Activated CD4-positive, alpha-beta T cell treated with anti-CD3 and anti-CD28 coated beads for 1 hour (primary cell): ENCODE results near the gene ZNF222.
A peak's percentile ranks its signal among the peaks of the same experiment; 100 is the strongest.

Source experiments
- DNase-seq: peaks from one replicate; pipeline ENCODE4 v3.0.0-alpha.2; 2020

The ZNF222 gene

GRCh38 chr19:44055870-44056269, 30.7 kb downstream of the ZNF222 start:
- DNase-seq, result no peak

- DNase-seq, result no peak
Observed at GRCh38 chr19:44059229-44059628, 34.0 kb downstream of the ZNF222 start.

- DNase-seq, result no peak
Observed at GRCh38 chr19:44061038-44061437, 35.9 kb downstream of the ZNF222 start.

GRCh38 chr19:44066305-44066704, 41.1 kb downstream of the ZNF222 start:
- DNase-seq, result no peak

- no peak for DNase-seq
Observed at GRCh38 chr19:44069415-44069814, 44.2 kb downstream of the ZNF222 start.

- DNase-seq, result peak; percentile 76
Observed at GRCh38 chr19:44071824-44072542, 46.8 kb downstream of the ZNF222 start, which contains the start of gene ZNF284. ZNF284 (plus strand) TSS chr19:44072159; CDS start chr19:44076390, 4,231 bp downstream.

- DNase-seq, result no peak
Observed at GRCh38 chr19:44072543-44073401, 47.6 kb downstream of the ZNF222 start.

GRCh38 chr19:44076325-44076724, 51.1 kb downstream of the ZNF222 start:
- DNase-seq, result no peak
